Breast epithelium (tissue), 3 donors: ENCODE measurements around the gene GRWD1.

Experiments used
- CTCF ChIP-seq, 3 donors: fragments of 450-650 bp; IDR thresholded peaks; one replicate each; pipeline ENCODE4 v1.5.1; 2016 to 2017; ENCODE audit warnings: antibody characterized with exemption in 3 of 3, mild to moderate bottlenecking in 3 of 3, moderate library complexity in 3 of 3
- POLR2A ChIP-seq: fragments of 450-650 bp; IDR thresholded peaks from one replicate; pipeline ENCODE4 v1.6.1; 2016; ENCODE audit warnings: antibody characterized with exemption, mild to moderate bottlenecking, moderate library complexity
- POLR2AphosphoS5 ChIP-seq, 3 donors: sonication (generic); formaldehyde crosslinking; IDR thresholded peaks; one replicate each; pipeline ENCODE4 v1.6.1; 2017; ENCODE audit warnings: antibody characterized with exemption in 3 of 3

DNA sequence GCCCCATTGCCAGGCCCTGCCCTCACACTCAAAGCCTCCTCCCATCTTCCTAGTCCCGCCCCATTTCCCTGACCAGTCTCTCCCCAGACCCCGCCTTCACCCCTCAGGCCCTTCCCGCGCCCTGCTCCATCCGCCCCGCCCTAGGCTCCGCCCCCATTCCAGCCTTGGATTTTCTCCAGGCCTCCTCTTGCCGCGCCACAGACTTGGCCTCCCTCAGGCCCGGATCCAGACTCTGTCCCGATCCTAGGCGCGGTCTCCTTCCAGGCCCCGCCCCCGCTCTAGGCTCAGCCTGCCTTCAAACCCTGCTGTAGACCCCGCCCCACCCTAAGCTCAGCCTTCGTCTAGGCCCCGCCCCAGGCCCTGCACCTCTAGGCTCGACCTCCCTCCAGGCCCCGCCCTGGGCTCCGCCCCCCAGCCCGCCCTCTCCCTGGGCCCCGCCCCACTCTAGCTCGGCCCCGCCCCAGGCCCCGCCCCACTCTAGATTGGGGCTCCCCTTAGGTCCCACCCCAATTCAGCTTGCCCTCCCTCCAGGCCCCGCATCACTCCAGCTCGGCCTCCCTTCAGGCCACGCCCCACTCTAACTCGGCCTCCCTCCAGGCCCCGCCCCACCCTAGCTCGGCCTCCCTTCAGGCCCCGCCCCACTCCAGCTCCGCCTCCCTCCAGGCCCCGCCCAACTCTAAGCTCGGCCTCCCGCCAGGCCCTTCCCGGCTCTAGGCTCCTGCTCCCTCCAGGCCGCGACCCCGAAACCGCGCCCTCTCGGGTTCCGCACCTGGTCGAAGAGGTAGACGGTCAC, 47.3 kb downstream of the GRWD1 start:
- TF ChIP-seq POLR2A = peak; percentile 61
- peak in 2 of 3 donors; percentile 80 to 91 for TF ChIP-seq POLR2AphosphoS5 (IDR thresholded peaks at IDR 0.05)
- no peak for TF ChIP-seq CTCF (IDR thresholded peaks at IDR 0.05)
